ENCODE measurements around the gene KATNA1. TPM values are rescaled to one million over a fixed set of nuclear protein-coding genes. Genes with fewer than 3 reads are reported as not detected.
A peak's percentile ranks its signal among the peaks of the same experiment; 100 is the strongest.

Gene KATNA1
- total RNA-seq, 2 experiments from 2014 or later: 18.1 to 21.6 TPM

- H3K4me1 Mint-ChIP-seq: peaks cover 20% of the 10 kb centered on the region
- H3K4me3 Mint-ChIP-seq: peak within 1 kb of the TSS; percentile 91
- no peaks in the 10 kb centered on the region for H3K27me3 Mint-ChIP-seq
- H3K27ac Mint-ChIP-seq: peak within 1 kb of the TSS; percentile 89
- H3K9me3 Mint-ChIP-seq (ENCODE audit: low read depth): no peaks in the 10 kb centered on the region
- ChIA-PET CTCF (interaction anchor here (0.7 to 6.4 kb wide), 6 partner anchors 14 to 410 kb away, joined by 3 to 58 read pairs (median 3); partner anchors contain the start of gene PPIL4), POLR2A (interaction anchor here (0.7 kb wide), 1 partner anchor 512 kb away, joined by 3 read pairs; no protein-coding TSS in a partner anchor)
- H3K36me3 Mint-ChIP-seq (ENCODE audit: low read depth): no peaks in the 10 kb centered on the region
- intact Hi-C loops (cut with DNase I, micrococcal nuclease): loop anchor here (1.0 to 5.0 kb wide), 14 partner anchors 19 to 1887 kb away; partner anchors contain the start of genes KATNA1 (in 2 of the 2), LATS1 (in 2 of the 2), PPIL4 (in 2 of the 2) and LRP11 (in 1 of the 2)
- ATAC-seq (peak; percentile 90), DNase-seq (peak; percentile 97)
Observed at GRCh38 chr6:149565527-149566409, 82.7 kb downstream of the KATNA1 start, which contains the start of gene GINM1. GINM1 (plus strand) TSS chr6:149566375; CDS start chr6:149566415, 40 bp downstream.

GRCh38 chr6:149563928-149564325, 84.6 kb downstream of the KATNA1 start:
- Mint-ChIP-seq H3K4me3 (no peak overlapping the region), H3K27ac (no peak overlapping the region), H3K36me3 (ENCODE audit: low read depth) (no peaks in the 10 kb centered on the region), H3K9me3 (ENCODE audit: low read depth) (no peaks in the 10 kb centered on the region), H3K27me3 (no peaks in the 10 kb centered on the region), H3K4me1 (peaks cover 20% of the 10 kb centered on the region)
- intact Hi-C loops (cut with DNase I, micrococcal nuclease): no loop called here
- POLR2A ChIA-PET: no interaction called here
- ATAC-seq (no peak), DNase-seq (no peak)
- CTCF ChIA-PET: interaction anchor here (0.6 to 6.4 kb wide), 6 partner anchors 12 to 134 kb away, joined by 3 to 58 read pairs (median 3); partner anchors contain the start of gene PPIL4

- intact Hi-C loops (cut with DNase I, micrococcal nuclease): no loop called here
- no peaks in the 10 kb centered on the region for H3K36me3 Mint-ChIP-seq (ENCODE audit: low read depth)
- ATAC-seq (no peak), DNase-seq (no peak)
- H3K4me3 Mint-ChIP-seq: no peak overlapping the region
- ChIA-PET POLR2A (no interaction called here), CTCF (interaction anchor here (0.7 to 6.4 kb wide), 5 partner anchors 12 to 80 kb away, joined by 3 to 58 read pairs (median 3); partner anchors contain the start of gene PPIL4)
- no peaks in the 10 kb centered on the region for H3K9me3 Mint-ChIP-seq (ENCODE audit: low read depth)
- H3K4me1 Mint-ChIP-seq: peaks cover 20% of the 10 kb centered on the region
- no peaks in the 10 kb centered on the region for H3K27me3 Mint-ChIP-seq
- no peak overlapping the region for H3K27ac Mint-ChIP-seq
Observed at GRCh38 chr6:149563203-149563927, 85.1 kb downstream of the KATNA1 start.

- no peak for ATAC-seq
- no peaks in the 10 kb centered on the region for H3K9me3 Mint-ChIP-seq (ENCODE audit: low read depth)
- CTCF ChIA-PET: interaction anchor here (0.5 to 6.4 kb wide), 11 partner anchors 8 to 126 kb away, joined by 3 to 58 read pairs (median 4); partner anchors contain the start of gene PPIL4
Observed at GRCh38 chr6:149560736-149561135, 87.8 kb downstream of the KATNA1 start.

GRCh38 chr6:149559389-149559788, 89.1 kb downstream of the KATNA1 start:
- DNase-seq: no peak
- no peaks in the 10 kb centered on the region for H3K9me3 Mint-ChIP-seq (ENCODE audit: low read depth)
- no peak overlapping the region for H3K4me3 Mint-ChIP-seq
- no peak overlapping the region for H3K27ac Mint-ChIP-seq
- no peak for ATAC-seq
- H3K36me3 Mint-ChIP-seq (ENCODE audit: low read depth): no peaks in the 10 kb centered on the region
- intact Hi-C loops (cut with DNase I, micrococcal nuclease): no loop called here
- POLR2A ChIA-PET: interaction anchor here (0.5 kb wide), 1 partner anchor 18 kb away, joined by 3 read pairs; no protein-coding TSS in a partner anchor
- no peaks in the 10 kb centered on the region for H3K4me1 Mint-ChIP-seq
- peaks cover 5% of the 10 kb centered on the region for H3K27me3 Mint-ChIP-seq
- CTCF ChIA-PET: no interaction called here

More at GRCh38 chr6:149560736-149561135, 87.8 kb downstream of the KATNA1 start:
- H3K27ac Mint-ChIP-seq: no peak overlapping the region
- no peak overlapping the region for H3K4me3 Mint-ChIP-seq
- POLR2A ChIA-PET: no interaction called here
- no peaks in the 10 kb centered on the region for H3K36me3 Mint-ChIP-seq (ENCODE audit: low read depth)
- intact Hi-C loops (cut with DNase I, micrococcal nuclease): no loop called here
- peaks cover 1% of the 10 kb centered on the region for H3K27me3 Mint-ChIP-seq
- DNase-seq: peak; percentile 45
- H3K4me1 Mint-ChIP-seq: peaks cover 7% of the 10 kb centered on the region

- no peaks in the 10 kb centered on the region for H3K4me1 Mint-ChIP-seq
- peaks cover 10% of the 10 kb centered on the region for H3K27me3 Mint-ChIP-seq
- no peak overlapping the region for H3K27ac Mint-ChIP-seq
- ChIA-PET CTCF (no interaction called here), POLR2A (no interaction called here)
- DNase-seq: no peak
- no peaks in the 10 kb centered on the region for H3K9me3 Mint-ChIP-seq (ENCODE audit: low read depth)
- no peaks in the 10 kb centered on the region for H3K36me3 Mint-ChIP-seq (ENCODE audit: low read depth)
- H3K4me3 Mint-ChIP-seq: no peak overlapping the region
- intact Hi-C loops (cut with DNase I, micrococcal nuclease): no loop called here
- no peak for ATAC-seq
Observed at GRCh38 chr6:149558029-149558428, 90.5 kb downstream of the KATNA1 start.

GRCh38 chr6:149551920-149552319, 96.6 kb downstream of the KATNA1 start:
- Mint-ChIP-seq H3K9me3 (ENCODE audit: low read depth) (no peaks in the 10 kb centered on the region), H3K27ac (no peak overlapping the region), H3K27me3 (peaks cover 8% of the 10 kb centered on the region), H3K4me1 (peaks cover 5% of the 10 kb centered on the region), H3K36me3 (ENCODE audit: low read depth) (no peaks in the 10 kb centered on the region), H3K4me3 (no peak overlapping the region)
- intact Hi-C loops (cut with DNase I, micrococcal nuclease): no loop called here
- DNase-seq (no peak), ATAC-seq (no peak)
- CTCF ChIA-PET: interaction anchor here (1.1 to 2.4 kb wide), 4 partner anchors 9 to 14 kb away, joined by 3 to 12 read pairs (median 8); partner anchors contain the start of gene GINM1
- POLR2A ChIA-PET: interaction anchor here (0.5 kb wide), 1 partner anchor 99 kb away, joined by 3 read pairs; no protein-coding TSS in a partner anchor

- H3K27me3 Mint-ChIP-seq: no peaks in the 10 kb centered on the region
- CTCF ChIA-PET: interaction anchor here (0.6 to 5.7 kb wide), 13 partner anchors 17 to 513 kb away, joined by 3 to 58 read pairs (median 4); partner anchors contain the start of genes GINM1 and ZC3H12D
- POLR2A ChIA-PET: interaction anchor here (1.2 to 1.4 kb wide), 2 partner anchors 100 to 172 kb away, joined by 3 to 5 read pairs; partner anchors contain the start of gene LATS1
- peaks cover 7% of the 10 kb centered on the region for H3K36me3 Mint-ChIP-seq (ENCODE audit: low read depth)
- peaks cover 42% of the 10 kb centered on the region for H3K4me1 Mint-ChIP-seq
- H3K4me3 Mint-ChIP-seq: peak within 1 kb of the TSS; percentile 97
- H3K27ac Mint-ChIP-seq: peak within 1 kb of the TSS; percentile 98
- H3K9me3 Mint-ChIP-seq (ENCODE audit: low read depth): no peaks in the 10 kb centered on the region
- peak; percentile 98 for DNase-seq
- intact Hi-C loops (cut with DNase I, micrococcal nuclease): loop anchor here (1.0 to 5.0 kb wide), 11 partner anchors 19 to 1846 kb away; partner anchors contain the start of genes KATNA1 (in 2 of the 2), LATS1 (in 2 of the 2), LRP11 (in 1 of the 2) and NUP43 (in 1 of the 2)
- peak; percentile 85 for ATAC-seq
Observed at GRCh38 chr6:149545754-149546471, 102.6 kb downstream of the KATNA1 start, which contains the start of gene PPIL4. PPIL4 (minus strand) TSS chr6:149546043; CDS start chr6:149546005, 38 bp downstream.

GRCh38 chr6:149545258-149545753, 103.2 kb downstream of the KATNA1 start:
- H3K4me3 Mint-ChIP-seq: peak overlapping the region; percentile 97
- peaks cover 10% of the 10 kb centered on the region for H3K36me3 Mint-ChIP-seq (ENCODE audit: low read depth)
- intact Hi-C loops (cut with DNase I, micrococcal nuclease): loop anchor here (5.0 kb wide), 5 partner anchors 102 to 1847 kb away; partner anchors contain the start of genes KATNA1 (in 1 of the 2) and ZBTB2 (in 1 of the 2)

More at GRCh38 chr6:149545258-149545753, 103.2 kb downstream of the KATNA1 start:
- Mint-ChIP-seq H3K27ac (peak overlapping the region; percentile 98), H3K4me1 (peaks cover 44% of the 10 kb centered on the region), H3K9me3 (ENCODE audit: low read depth) (no peaks in the 10 kb centered on the region), H3K27me3 (no peaks in the 10 kb centered on the region)
- CTCF ChIA-PET: interaction anchor here (0.6 to 5.7 kb wide), 14 partner anchors 17 to 229 kb away, joined by 3 to 58 read pairs (median 4); partner anchors contain the start of genes GINM1 and ZC3H12D
- POLR2A ChIA-PET: interaction anchor here (1.2 to 1.4 kb wide), 2 partner anchors 100 to 172 kb away, joined by 3 to 5 read pairs; partner anchors contain the start of gene LATS1
- DNase-seq (peak; percentile 78), ATAC-seq (peak; percentile 62)

All from activated CD4-positive, alpha-beta T cell treated with anti-CD3 and anti-CD28 coated beads for 36 hours (primary cell).